Common myeloid progenitor, CD34-positive (primary cell): ENCODE data around the gene TIAM2.

Source experiments
- CTCF ChIA-PET: fragments of 350-600 bp; sonication (Branson Sonifier 250); formaldehyde crosslinking; loops from one replicate; lab custom pipeline; 2021; ENCODE audit warnings: antibody characterized with exemption; lab: Charles Lee
- POLR2A ChIA-PET: fragments of 350-600 bp; sonication (Branson Sonifier 250); formaldehyde crosslinking; loops from one replicate; lab custom pipeline; 2021; ENCODE audit warnings: antibody characterized with exemption; lab: Charles Lee
- DNase-seq, 3 donors: peaks; one replicate each; pipeline versions ENCODE4 v3.0.0 to v3.0.0-alpha.2; 2013
- H3K27ac ChIP-seq, 2 experiments: 1 replicate in 1 of 2; 2 replicates in 1 of 2; pipeline ENCODE4 v1.7.0; 2013; ENCODE audit warnings: inconsistent platforms in 2 of 2, low read length in 2 of 2, mild to moderate bottlenecking in 2 of 2, low read depth in 1 of 2, moderate library complexity in 1 of 2; ENCODE audit not compliant: severe bottlenecking in 2 of 2, insufficient read depth in 1 of 2, poor library complexity in 1 of 2
- H3K27me3 ChIP-seq, 5 experiments: replicated peaks in 2 of 5; 1 replicate in 3 of 5; 2 replicates in 2 of 5; pipeline versions ENCODE4 v1.6.1 to v1.7.0; 2013; ENCODE audit warnings: low read length in 4 of 5, mild to moderate bottlenecking in 2 of 5, moderate library complexity in 2 of 5, inconsistent platforms in 1 of 5; ENCODE audit not compliant: insufficient read depth in 5 of 5, control insufficient read depth in 4 of 5
- H3K36me3 ChIP-seq, 4 experiments: 1 replicate in 2 of 4; 2 replicates in 2 of 4; pipeline versions ENCODE4 v1.6.1 to v1.7.0; 2013; ENCODE audit warnings: low read length in 3 of 4, control low read depth in 1 of 4, mild to moderate bottlenecking in 1 of 4; ENCODE audit not compliant: control insufficient read depth in 4 of 4, insufficient read depth in 4 of 4
- H3K4me1 ChIP-seq, 4 experiments: 1 replicate in 3 of 4; 2 replicates in 1 of 4; pipeline versions ENCODE4 v1.6.1 to v1.7.1; 2013; ENCODE audit warnings: low read length in 3 of 4, mild to moderate bottlenecking in 3 of 4, control low read depth in 1 of 4, inconsistent platforms in 1 of 4, moderate library complexity in 1 of 4; ENCODE audit not compliant: control insufficient read depth in 4 of 4, insufficient read depth in 4 of 4; ENCODE audit errors: control extremely low read depth in 1 of 4
- H3K4me3 ChIP-seq, 7 experiments: 1 replicate in 4 of 7; 2 replicates in 3 of 7; pipeline versions ENCODE4 v1.5.1 to v1.7.0; 2013; ENCODE audit warnings: mild to moderate bottlenecking in 7 of 7, low read length in 6 of 7, moderate library complexity in 6 of 7, inconsistent platforms in 2 of 7, low read depth in 2 of 7, control low read depth in 1 of 7; ENCODE audit not compliant: insufficient read depth in 4 of 7, control insufficient read depth in 1 of 7; ENCODE audit errors: extremely low read depth in 1 of 7
- H3K9me3 ChIP-seq, 5 experiments: 1 replicate in 4 of 5; 2 replicates in 1 of 5; pipeline versions ENCODE4 v1.6.1 to v1.7.1; 2013; ENCODE audit warnings: low read length in 4 of 5, mild to moderate bottlenecking in 2 of 5, inconsistent platforms in 1 of 5, low read depth in 1 of 5, moderate library complexity in 1 of 5; ENCODE audit not compliant: control insufficient read depth in 4 of 5, insufficient read depth in 2 of 5; ENCODE audit errors: control extremely low read depth in 1 of 5
- WGBS: methylation state at CpG from one replicate; pipeline ENCODE4 v1.1.5; 2013; ENCODE audit not compliant: insufficient coverage; 5-methylcytosine and 5-hydroxymethylcytosine counted together

Gene TIAM2

DNA sequence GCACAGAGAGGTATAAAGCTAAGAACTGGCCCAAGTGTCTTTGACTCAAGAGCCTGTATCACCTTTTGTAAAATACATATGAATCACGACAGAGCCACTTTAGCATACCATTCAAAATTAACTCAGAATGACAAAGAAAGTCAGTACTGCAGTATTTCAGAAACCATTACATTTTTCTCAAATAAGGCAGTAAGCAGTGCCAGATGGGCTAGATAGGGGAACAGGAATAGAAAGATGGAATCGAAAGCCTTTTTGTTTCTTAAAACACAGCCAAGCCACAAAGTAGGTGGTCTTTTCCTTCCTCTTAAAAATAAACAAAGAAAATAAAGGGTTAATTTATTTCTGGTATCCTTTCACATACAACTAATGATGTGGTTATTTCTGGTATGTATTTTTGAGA lies 279.0 kb downstream of the TIAM2 start:
- ChIA-PET CTCF (no interaction called here), POLR2A (no interaction called here)
- no peaks in the 10 kb centered on the region for H3K27me3 ChIP-seq
- H3K27ac ChIP-seq, result no peak overlapping the region
- no peaks in the 10 kb centered on the region for H3K9me3 ChIP-seq
- DNase-seq, result no peak
- peaks cover 13 to 37% (median 29%) of the 10 kb centered on the region in 4 experiments for H3K36me3 ChIP-seq
- H3K4me3 ChIP-seq, result no peak overlapping the region
- H3K4me1 ChIP-seq, result peaks cover 0 to 12% (median 0%) of the 10 kb centered on the region in 4 experiments
- 83% methylated on average over 1 of the region's 2 CpGs for WGBS

DNA sequence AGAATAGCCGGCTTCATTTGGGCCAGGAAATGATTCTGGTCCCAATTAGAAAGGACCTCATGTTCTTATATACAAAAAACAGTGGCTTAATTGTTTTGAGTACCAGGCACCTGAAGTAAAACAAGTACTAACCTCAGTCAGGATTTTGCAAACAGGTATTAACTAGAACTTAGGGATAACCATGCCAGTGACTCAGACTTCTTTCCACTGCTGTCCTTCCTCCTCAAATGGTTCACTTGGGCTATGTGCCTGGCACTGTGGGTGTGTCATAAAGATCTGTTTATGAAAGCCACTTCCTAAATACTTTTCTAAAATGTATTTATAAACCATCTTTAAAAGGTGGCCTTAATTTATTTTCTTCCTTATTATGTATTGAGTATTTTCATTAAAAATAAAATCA lies 279.4 kb downstream of the TIAM2 start:
- no CpG with 5 or more reads among the region's 1 CpG for WGBS
- H3K36me3 ChIP-seq, result peaks cover 13 to 37% (median 33%) of the 10 kb centered on the region in 4 experiments
- peaks cover 0 to 12% (median 0%) of the 10 kb centered on the region in 4 experiments for H3K4me1 ChIP-seq
- no peak overlapping the region for H3K27ac ChIP-seq
- H3K9me3 ChIP-seq, result no peaks in the 10 kb centered on the region
- ChIA-PET POLR2A (no interaction called here), CTCF (no interaction called here)
- no peaks in the 10 kb centered on the region for H3K27me3 ChIP-seq
- no peak overlapping the region for H3K4me3 ChIP-seq
- peak in 1 of 3 donors; percentile 10 for DNase-seq

DNA sequence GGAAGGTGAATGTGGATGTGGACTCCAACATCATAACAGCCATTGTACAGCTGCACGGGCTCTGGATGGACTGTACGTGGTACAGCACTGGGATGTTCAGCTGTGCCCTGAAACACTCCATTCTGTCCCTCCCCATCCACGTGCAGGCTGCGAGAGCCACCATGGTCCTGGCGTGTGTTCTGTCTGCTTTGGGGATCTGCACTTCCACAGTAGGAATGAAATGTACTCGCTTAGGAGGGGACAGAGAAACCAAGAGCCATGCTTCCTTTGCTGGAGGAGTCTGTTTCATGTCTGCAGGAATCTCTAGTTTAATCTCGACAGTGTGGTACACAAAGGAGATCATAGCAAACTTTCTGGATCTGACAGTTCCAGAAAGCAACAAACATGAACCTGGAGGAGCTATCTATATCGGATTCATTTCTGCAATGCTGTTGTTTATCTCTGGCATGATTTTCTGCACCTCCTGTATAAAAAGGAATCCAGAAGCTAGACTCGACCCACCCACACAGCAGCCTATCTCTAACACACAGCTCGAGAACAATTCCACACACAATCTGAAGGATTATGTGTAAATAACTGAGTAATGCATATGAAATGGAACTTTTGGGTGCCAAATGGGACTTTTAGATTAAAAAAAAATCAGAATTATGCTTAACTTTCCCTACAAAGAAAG lies 280.8 kb downstream of the TIAM2 start:
- CTCF ChIA-PET, result interaction anchor here (0.8 to 2.8 kb wide), 4 partner anchors 9 to 98 kb away, joined by 3 to 10 read pairs (median 3); no protein-coding TSS in a partner anchor
- Histone ChIP-seq H3K36me3 (peaks cover 17 to 40% (median 33%) of the 10 kb centered on the region in 4 experiments), H3K4me1 (peaks cover 0 to 12% (median 0%) of the 10 kb centered on the region in 4 experiments), H3K9me3 (no peaks in the 10 kb centered on the region), H3K27me3 (no peaks in the 10 kb centered on the region), H3K4me3 (no peak overlapping the region), H3K27ac (no peak overlapping the region)
- 100% methylated on average over 8 of the region's 10 CpGs for WGBS
- POLR2A ChIA-PET, result no interaction called here
- no peak for DNase-seq

DNA sequence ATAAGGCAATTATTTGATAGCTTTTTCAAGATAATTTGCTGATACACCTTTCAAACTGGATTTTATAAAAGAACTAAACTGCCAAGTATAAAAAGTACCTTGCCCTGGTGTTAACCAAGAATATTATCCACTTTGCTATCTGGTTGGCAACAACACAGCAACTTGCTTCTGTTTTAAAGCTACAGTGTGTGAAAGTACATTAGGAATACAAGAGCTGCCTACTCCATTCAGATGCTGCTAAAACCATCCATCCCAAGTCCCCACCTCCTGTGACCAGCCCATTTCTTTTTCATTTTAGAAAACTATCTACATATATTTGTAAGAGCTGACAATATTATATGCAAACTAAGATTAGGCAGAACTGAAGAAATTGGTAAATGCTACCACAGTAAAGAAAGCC lies 281.5 kb downstream of the TIAM2 start:
- DNase-seq, result no peak
- POLR2A ChIA-PET, result no interaction called here
- Histone ChIP-seq H3K27me3 (no peaks in the 10 kb centered on the region), H3K27ac (no peak overlapping the region), H3K4me1 (peaks cover 0 to 12% (median 0%) of the 10 kb centered on the region in 4 experiments), H3K9me3 (no peaks in the 10 kb centered on the region), H3K4me3 (no peak overlapping the region), H3K36me3 (peaks cover 17 to 44% (median 32%) of the 10 kb centered on the region in 4 experiments)
- CTCF ChIA-PET, result interaction anchor here (0.7 to 2.8 kb wide), 5 partner anchors 10 to 409 kb away, joined by 3 to 10 read pairs (median 3); no protein-coding TSS in a partner anchor

DNA sequence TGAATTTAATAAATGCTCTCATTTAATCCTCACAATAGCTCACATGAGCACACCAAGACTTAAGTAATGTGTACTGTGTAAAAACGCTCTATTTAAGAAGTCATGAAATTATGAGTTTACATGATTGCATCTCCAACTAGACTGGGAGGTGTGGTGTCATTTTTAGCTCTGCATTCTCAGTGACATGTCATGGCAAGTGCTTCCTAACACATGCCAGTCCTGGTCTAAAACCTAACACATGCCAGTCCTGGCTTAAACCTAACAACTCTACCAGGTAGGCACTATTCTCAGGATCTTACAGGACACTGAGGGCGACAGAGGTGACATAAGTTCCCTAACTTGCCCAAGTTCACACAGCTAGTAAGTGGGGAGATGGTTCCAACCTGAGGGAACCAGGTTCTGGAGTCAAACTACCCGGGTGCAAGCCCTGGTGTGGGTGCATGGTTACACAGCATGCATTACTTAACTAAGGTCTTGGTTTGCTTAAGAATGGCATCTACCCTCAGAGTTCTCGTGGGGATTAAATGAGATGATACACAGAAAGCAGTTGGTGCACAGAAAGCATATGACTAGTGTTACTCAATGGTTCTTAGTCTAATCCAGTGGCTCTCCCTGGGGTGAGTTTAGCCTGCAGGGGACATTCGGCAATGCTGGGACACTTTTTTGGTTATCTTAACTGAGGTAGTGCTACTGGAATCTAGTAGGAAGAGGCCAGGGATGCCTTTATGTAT lies 283.4 kb downstream of the TIAM2 start:
- CTCF ChIA-PET, result interaction anchor here (1.1 kb wide), 1 partner anchor 26 kb away, joined by 4 read pairs; no protein-coding TSS in a partner anchor
- WGBS, result 100% methylated on average over 2 of the region's 5 CpGs

DNA sequence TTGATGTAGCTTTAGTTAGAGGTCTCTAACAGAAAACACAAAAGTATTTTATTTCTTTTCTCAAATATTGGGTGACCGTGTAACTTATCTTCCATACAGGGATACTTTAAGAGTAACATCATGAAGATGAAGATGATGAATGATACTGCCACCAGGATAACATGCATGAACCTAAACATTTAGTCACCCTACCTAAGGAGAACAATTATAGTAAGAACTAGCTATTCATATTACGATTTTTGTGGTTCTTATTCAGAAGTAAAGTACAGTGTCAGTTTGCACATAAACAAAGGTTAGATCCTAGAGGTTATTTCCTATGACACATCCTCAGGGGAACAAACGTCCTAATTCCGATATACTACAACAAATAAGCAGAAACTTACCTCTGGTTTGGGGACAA lies 289.7 kb downstream of the TIAM2 start:
- Histone ChIP-seq H3K36me3 (peaks cover 19 to 46% (median 36%) of the 10 kb centered on the region in 4 experiments), H3K27ac (no peak overlapping the region), H3K4me3 (no peak overlapping the region), H3K27me3 (no peaks in the 10 kb centered on the region), H3K9me3 (no peaks in the 10 kb centered on the region), H3K4me1 (peaks cover 0 to 3% (median 0%) of the 10 kb centered on the region in 4 experiments)
- POLR2A ChIA-PET, result no interaction called here
- 94% methylated on average over 2 of the region's 4 CpGs for WGBS
- no peak for DNase-seq
- CTCF ChIA-PET, result interaction anchor here (0.5 kb wide), 1 partner anchor 610 kb away, joined by 4 read pairs; no protein-coding TSS in a partner anchor

More for the DNA sequence above, 283.4 kb downstream of the TIAM2 start:
- no peak overlapping the region for H3K4me3 ChIP-seq
- no peak for DNase-seq
- H3K4me1 ChIP-seq, result peaks cover 0 to 7% (median 0%) of the 10 kb centered on the region in 4 experiments
- H3K27ac ChIP-seq, result no peak overlapping the region
- POLR2A ChIA-PET, result interaction anchor here (0.5 kb wide), 2 partner anchors 363 to 628 kb away, joined by 3 read pairs; no protein-coding TSS in a partner anchor
- H3K36me3 ChIP-seq, result peaks cover 22 to 44% (median 35%) of the 10 kb centered on the region in 4 experiments
- no peaks in the 10 kb centered on the region for H3K9me3 ChIP-seq
- no peaks in the 10 kb centered on the region for H3K27me3 ChIP-seq
